SK-N-MC (cell line): ENCODE results near the gene UBE2O.

Experiments used
- EZH2 ChIP-seq: fragments of 200-600 bp; sonication (generic); IDR thresholded peaks from one replicate; pipeline ENCODE4 v1.6.1; 2017; ENCODE audit warnings: antibody characterized with exemption
- FOXP2 ChIP-seq: optimal IDR thresholded peaks from 2 replicates; pipeline ENCODE3; 2011; ENCODE audit warnings: mild to moderate bottlenecking, moderate library complexity; ENCODE audit not compliant: insufficient read depth; ENCODE audit errors: extremely low read length, control extremely low read depth
- POLR2AphosphoS5 ChIP-seq: IDR thresholded peaks from 2 replicates; pipeline ENCODE4 v1.6.1; 2012; ENCODE audit warnings: mild to moderate bottlenecking, low read depth, low read length, borderline replicate concordance

- TF ChIP-seq POLR2AphosphoS5 (no peak), EZH2 (no peak), FOXP2 (no peak)
Measured at GRCh38 chr17:76388966-76389888, 63.7 kb downstream of the UBE2O start.
